ENCODE data around the gene CDC42EP4. TPM values are rescaled to one million over a fixed set of nuclear protein-coding genes. Genes with fewer than 3 reads are reported as not detected.
A peak's percentile ranks its signal among the peaks of the same experiment; 100 is the strongest.

CDC42EP4 gene
- polyA plus RNA-seq, 3 donors from 2014 or later: 0.26 to 0.41 TPM; not detected in 1

DNA sequence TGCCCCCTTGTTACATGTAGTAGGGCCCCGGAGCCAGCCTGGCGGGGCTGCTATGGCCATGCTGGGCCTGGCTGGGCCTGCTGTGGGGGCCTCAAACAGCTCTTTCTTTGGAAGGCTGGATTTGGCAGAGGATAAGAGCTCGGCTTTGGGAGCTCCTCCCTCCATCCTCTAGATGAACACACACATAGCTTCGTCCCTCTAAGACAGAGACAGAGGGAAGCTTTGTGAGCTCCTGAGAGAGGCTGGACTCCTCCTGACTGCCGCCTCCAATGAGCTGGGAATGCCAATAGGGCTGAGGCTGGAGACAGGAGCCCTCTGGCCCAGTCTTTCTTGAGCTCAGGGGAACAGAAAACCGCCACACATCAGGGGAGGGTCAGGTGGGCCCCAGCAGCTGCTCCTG, 37.3 kb upstream of the CDC42EP4 start:
- H3K27ac Mint-ChIP-seq: no peak overlapping the region
- H3K4me3 Mint-ChIP-seq: no peak overlapping the region
- H3K4me1 Mint-ChIP-seq: no peaks in the 10 kb centered on the region
- no peaks in the 10 kb centered on the region for H3K36me3 Mint-ChIP-seq
- no peaks in the 10 kb centered on the region for H3K9me3 Mint-ChIP-seq
- DNase-seq: no peak
- peaks cover 0 to 3% (median 2%) of the 10 kb centered on the region in 3 donors for H3K27me3 Mint-ChIP-seq (ENCODE audit: low read depth in 3 of 3)

GRCh38 chr17:73348829-73349095, 37.0 kb upstream of the CDC42EP4 start:
- H3K36me3 Mint-ChIP-seq: no peaks in the 10 kb centered on the region
- H3K9me3 Mint-ChIP-seq: no peaks in the 10 kb centered on the region
- H3K4me1 Mint-ChIP-seq: no peaks in the 10 kb centered on the region
- no peak for DNase-seq
- peaks cover 0 to 2% (median 2%) of the 10 kb centered on the region in 3 donors for H3K27me3 Mint-ChIP-seq (ENCODE audit: low read depth in 3 of 3)
- H3K4me3 Mint-ChIP-seq: no peak overlapping the region
- no peak overlapping the region for H3K27ac Mint-ChIP-seq

DNA sequence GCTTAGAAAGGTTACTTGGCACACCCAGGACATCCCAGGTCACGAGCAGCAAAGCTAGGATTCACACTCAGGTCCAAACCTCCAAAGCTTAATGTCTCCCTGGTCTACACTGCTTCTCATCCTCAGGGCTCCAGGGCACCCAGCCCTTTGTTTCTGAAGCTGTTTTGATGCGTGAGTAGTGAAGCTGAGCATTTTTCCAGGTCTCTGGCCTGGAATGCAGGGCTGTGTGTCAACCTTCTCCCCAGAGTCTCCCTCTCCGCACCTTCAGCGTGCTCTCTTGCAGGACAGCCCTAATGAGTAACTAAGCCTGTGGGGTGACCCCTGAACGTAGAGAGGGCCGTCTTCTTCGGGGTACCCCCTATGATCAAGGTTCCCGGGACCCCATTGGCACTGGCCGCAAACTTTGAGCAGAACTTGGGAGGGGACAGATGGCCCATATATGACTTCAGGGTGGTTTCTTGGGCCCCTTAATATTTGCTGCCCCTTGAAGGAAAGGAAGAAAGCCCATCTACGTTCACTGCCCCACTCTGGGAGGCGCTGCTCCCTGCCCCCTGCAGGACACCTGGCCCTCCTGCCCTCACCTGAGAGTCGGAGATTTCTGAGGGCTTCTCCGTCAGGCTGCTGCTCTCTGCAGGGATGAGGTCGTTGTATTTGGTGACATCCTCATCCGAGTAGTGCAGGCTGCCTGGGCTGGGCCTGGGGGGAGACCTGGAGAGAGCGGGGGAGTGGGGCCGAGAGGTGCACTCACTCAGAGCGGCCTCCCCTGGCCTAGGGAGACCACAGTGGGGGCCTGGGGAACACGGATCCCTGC, 36.4 kb upstream of the CDC42EP4 start:
- no peak overlapping the region for H3K27ac Mint-ChIP-seq
- no peak for DNase-seq
- peaks cover 0 to 2% (median 2%) of the 10 kb centered on the region in 3 donors for H3K27me3 Mint-ChIP-seq (ENCODE audit: low read depth in 3 of 3)
- no peaks in the 10 kb centered on the region for H3K36me3 Mint-ChIP-seq
- no peaks in the 10 kb centered on the region for H3K9me3 Mint-ChIP-seq
- H3K4me3 Mint-ChIP-seq: no peak overlapping the region
- no peaks in the 10 kb centered on the region for H3K4me1 Mint-ChIP-seq

- Mint-ChIP-seq H3K9me3 (no peaks in the 10 kb centered on the region), H3K4me3 (no peak overlapping the region), H3K27me3 (ENCODE audit: low read depth in 3 of 3) (peaks cover 0 to 2% (median 2%) of the 10 kb centered on the region in 3 donors)
These were observed 35.5 kb upstream of the CDC42EP4 start for GRCh38 chr17:73347351-73347750.

DNA sequence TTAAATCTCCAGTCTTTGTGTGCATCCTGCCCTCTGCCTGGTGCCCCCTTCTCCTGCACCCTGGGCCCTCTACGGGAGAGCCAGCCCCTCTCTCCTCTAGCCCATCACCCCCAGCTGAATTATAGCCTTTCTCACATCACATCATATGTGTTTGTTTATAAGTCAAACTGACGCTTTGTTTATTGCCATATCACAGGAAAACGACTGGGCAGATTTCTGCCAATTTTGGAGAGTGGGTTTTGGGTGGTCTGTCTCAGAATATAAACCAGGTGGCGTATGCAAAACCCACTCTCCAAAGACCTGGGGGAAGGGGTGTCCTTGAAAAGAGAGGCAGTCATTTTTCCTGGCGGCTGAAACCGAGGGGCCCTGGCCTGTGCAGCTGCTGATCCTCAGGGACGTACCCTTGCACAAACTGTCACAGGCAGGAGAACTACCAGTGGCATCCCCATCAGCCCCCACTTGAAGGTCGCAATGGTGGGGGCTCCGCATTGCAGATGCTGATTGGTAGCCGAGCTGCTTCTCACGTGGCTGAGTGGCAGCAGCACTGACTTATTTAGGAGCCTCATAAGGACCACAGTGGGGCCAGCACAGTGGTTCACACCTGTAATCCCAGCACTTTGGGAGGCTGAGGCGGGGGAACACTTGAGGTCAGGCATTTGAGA, 34.8 kb upstream of the CDC42EP4 start:
- Mint-ChIP-seq H3K9me3 (no peaks in the 10 kb centered on the region), H3K4me1 (no peaks in the 10 kb centered on the region), H3K27me3 (ENCODE audit: low read depth in 3 of 3) (peaks cover 0 to 2% (median 2%) of the 10 kb centered on the region in 3 donors), H3K4me3 (no peak overlapping the region), H3K27ac (no peak overlapping the region), H3K36me3 (no peaks in the 10 kb centered on the region)
- DNase-seq: no peak

More at GRCh38 chr17:73347351-73347750, 35.5 kb upstream of the CDC42EP4 start:
- H3K36me3 Mint-ChIP-seq: no peaks in the 10 kb centered on the region
- no peak overlapping the region for H3K27ac Mint-ChIP-seq
- DNase-seq: no peak
- no peaks in the 10 kb centered on the region for H3K4me1 Mint-ChIP-seq

DNA sequence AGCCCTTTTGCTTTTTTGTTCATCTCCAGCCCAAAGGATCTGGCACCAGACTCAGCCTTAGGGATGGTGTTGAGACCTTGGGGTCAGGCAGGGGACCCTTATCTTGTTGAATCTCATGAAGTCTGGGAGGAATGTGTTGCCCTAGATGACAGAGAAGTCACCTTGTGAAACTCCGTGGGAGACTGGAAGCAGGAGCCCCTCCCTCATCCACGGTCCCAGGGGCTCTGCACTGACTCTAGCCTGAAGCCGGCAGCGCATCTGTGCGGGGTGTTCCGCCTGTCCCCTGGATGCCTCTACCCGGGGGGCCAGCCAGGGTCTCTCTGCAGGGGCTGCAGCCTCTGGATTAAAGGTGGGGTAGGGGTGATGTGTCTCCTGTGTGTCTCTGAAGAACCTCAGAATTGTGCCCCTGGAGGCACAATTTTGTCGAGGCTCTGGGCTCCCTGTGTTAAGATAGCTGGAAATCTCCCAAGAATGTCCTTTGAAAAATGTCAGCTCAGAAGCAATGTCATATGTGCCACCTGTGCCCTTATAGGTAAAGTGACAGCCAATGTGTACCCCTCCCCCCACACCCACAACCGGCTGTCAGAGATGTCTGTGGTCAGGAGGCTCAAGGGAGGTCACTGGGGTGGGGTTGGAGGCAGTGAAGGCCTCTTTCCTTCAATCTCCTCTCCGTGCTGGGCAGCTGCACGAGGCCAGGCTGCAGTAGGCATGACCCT, 32.1 kb upstream of the CDC42EP4 start:
- no peaks in the 10 kb centered on the region for H3K4me1 Mint-ChIP-seq

DNA sequence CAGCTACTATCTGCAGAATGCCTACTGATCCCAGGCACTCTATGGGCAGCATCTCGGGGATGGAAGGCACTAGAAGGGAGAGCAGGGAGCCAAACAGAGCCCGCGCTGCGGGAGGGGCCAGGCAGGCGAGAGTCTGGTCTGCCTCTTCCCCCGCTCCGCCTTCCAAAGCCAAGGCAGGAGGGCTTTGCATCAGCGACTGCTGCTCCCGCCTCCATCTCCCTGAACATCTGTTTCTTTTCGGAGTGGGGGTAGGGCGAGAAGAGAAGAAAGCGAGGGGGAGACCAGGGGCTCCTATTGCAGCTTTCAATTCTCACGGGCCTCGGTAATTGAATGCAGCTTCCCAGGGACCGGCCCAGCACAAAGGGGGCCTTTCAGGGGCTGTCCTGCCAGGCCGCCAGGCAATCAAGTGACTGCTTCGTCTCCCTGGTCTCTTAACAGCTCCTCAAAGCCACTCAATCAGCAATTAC, 31.4 kb upstream of the CDC42EP4 start:
- no peak overlapping the region for H3K27ac Mint-ChIP-seq
- no peaks in the 10 kb centered on the region for H3K9me3 Mint-ChIP-seq
- H3K36me3 Mint-ChIP-seq: no peaks in the 10 kb centered on the region
- H3K4me1 Mint-ChIP-seq: no peaks in the 10 kb centered on the region
- no peak for DNase-seq
- H3K27me3 Mint-ChIP-seq (ENCODE audit: low read depth in 3 of 3): peaks cover 0 to 2% (median 2%) of the 10 kb centered on the region in 3 donors
- H3K4me3 Mint-ChIP-seq: no peak overlapping the region

More for the DNA sequence above, 32.1 kb upstream of the CDC42EP4 start:
- H3K27ac Mint-ChIP-seq: peak overlapping the region in 1 of 6 donors; percentile 44
- no peaks in the 10 kb centered on the region for H3K9me3 Mint-ChIP-seq
- no peaks in the 10 kb centered on the region for H3K36me3 Mint-ChIP-seq
- no peak for DNase-seq
- H3K27me3 Mint-ChIP-seq (ENCODE audit: low read depth in 3 of 3): peaks cover 0 to 2% (median 2%) of the 10 kb centered on the region in 3 donors
- no peak overlapping the region for H3K4me3 Mint-ChIP-seq

DNA sequence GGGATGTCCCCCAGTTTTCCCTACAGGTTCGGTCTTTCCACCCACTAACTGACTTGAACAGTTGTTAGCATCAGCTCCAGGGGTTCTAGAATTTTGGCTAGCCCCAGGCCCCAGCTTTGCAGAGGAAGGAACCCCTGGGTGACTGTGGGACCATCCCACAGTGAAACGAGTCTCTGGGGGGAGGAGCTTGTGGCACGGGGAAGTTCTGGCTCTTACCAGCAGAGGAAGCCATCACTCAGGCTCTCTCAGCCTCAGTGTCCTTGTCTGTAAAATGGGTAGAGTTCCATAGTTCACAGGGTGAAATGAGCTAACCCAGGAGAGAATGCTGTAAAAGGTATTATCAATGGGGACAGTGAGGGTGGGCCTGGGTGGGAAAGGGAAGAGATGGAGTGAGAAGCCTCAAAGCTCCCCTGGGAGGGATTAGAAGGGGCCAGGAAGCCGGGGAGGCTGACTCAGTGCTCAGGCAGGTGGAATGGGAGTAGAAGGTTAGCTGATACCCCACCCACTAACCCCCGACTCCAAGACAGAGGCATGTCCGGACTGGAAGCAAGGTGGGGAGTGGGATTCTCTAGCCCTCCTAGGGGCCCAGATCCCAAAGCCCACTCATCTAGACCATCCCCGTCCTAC, 30.9 kb upstream of the CDC42EP4 start:
- Mint-ChIP-seq H3K9me3 (no peaks in the 10 kb centered on the region), H3K4me1 (no peaks in the 10 kb centered on the region), H3K27me3 (ENCODE audit: low read depth in 3 of 3) (peaks cover 0 to 2% (median 2%) of the 10 kb centered on the region in 3 donors), H3K36me3 (no peaks in the 10 kb centered on the region), H3K4me3 (no peak overlapping the region), H3K27ac (no peak overlapping the region)
- no peak for DNase-seq

GRCh38 chr17:73342050-73342522, 30.3 kb upstream of the CDC42EP4 start:
- DNase-seq: no peak
- Mint-ChIP-seq H3K9me3 (no peaks in the 10 kb centered on the region), H3K4me1 (no peaks in the 10 kb centered on the region), H3K27me3 (ENCODE audit: low read depth in 3 of 3) (peaks cover 0 to 4% (median 2%) of the 10 kb centered on the region in 3 donors), H3K4me3 (no peak overlapping the region), H3K27ac (no peak overlapping the region), H3K36me3 (no peaks in the 10 kb centered on the region)

DNA sequence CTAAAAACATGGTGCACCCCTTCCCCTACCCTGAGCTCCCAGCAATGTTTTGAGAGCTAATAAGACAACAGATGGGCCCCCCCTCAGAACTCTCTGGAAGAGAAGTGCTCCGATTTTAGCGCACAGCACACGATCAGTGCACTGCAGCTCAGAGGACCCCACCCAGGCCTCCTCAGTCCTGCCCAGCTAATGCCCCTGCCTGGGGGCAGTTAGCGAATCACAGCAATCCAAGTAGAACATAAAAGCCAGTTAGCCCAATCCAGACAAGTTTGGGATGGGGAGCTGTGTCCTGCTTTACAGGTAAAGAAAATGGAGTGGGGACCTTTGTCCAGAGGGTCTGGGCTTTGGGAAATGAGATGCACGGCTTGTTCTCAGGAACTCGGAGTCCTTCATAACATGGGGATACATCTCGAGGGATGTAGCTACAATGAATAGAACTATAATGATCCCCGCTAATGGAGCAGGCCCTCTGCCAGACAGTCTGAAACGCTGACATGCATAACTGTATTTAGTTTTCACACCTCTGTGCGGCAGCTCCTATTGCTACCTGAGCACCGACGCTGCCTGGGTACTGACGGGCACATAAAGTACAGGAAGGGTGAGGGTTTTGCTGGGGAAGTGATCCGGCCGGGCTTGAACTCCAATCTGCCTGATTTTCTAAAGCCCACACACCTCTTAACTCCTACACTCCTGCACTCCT, 29.7 kb upstream of the CDC42EP4 start:
- Mint-ChIP-seq H3K9me3 (no peaks in the 10 kb centered on the region), H3K27me3 (ENCODE audit: low read depth in 3 of 3) (peaks cover 0 to 2% (median 2%) of the 10 kb centered on the region in 3 donors), H3K4me3 (no peak overlapping the region), H3K4me1 (no peaks in the 10 kb centered on the region), H3K36me3 (no peaks in the 10 kb centered on the region), H3K27ac (no peak overlapping the region)
- DNase-seq: no peak

GRCh38 chr17:73340093-73340596, 28.3 kb upstream of the CDC42EP4 start:
- Mint-ChIP-seq H3K4me3 (no peak overlapping the region), H3K4me1 (no peaks in the 10 kb centered on the region), H3K9me3 (no peaks in the 10 kb centered on the region), H3K27me3 (ENCODE audit: low read depth in 3 of 3) (peaks cover 0 to 2% (median 0%) of the 10 kb centered on the region in 3 donors), H3K27ac (no peak overlapping the region), H3K36me3 (no peaks in the 10 kb centered on the region)
- DNase-seq: no peak

- no peaks in the 10 kb centered on the region for H3K4me1 Mint-ChIP-seq
- H3K36me3 Mint-ChIP-seq: no peaks in the 10 kb centered on the region
- H3K27me3 Mint-ChIP-seq (ENCODE audit: low read depth in 3 of 3): peaks cover 0 to 2% (median 0%) of the 10 kb centered on the region in 3 donors
- no peak overlapping the region for H3K27ac Mint-ChIP-seq
- DNase-seq: no peak
- H3K9me3 Mint-ChIP-seq: no peaks in the 10 kb centered on the region
- H3K4me3 Mint-ChIP-seq: no peak overlapping the region
These were observed 26.9 kb upstream of the CDC42EP4 start for GRCh38 chr17:73338566-73339197.
